Activated B cell treated with CpG ODN at 0.5 μM for 24 hours (primary cell): ENCODE results near the gene RHOA. TPM values are rescaled to one million over a fixed set of nuclear protein-coding genes. Genes with fewer than 3 reads are reported as not detected.
A peak's percentile ranks its signal among the peaks of the same experiment; 100 is the strongest.

ENCODE experiments used
- ATAC-seq: fragments of 200-7000 bp; cut with Tn5 transposase; one replicate; pipeline ENCODE4 v1.10.0; 2021; ENCODE audit warnings: low read depth, mild to moderate bottlenecking, moderate library complexity
- CTCF ChIA-PET: fragments of 350-600 bp; sonication (Branson Sonifier 250); formaldehyde crosslinking; loops from one replicate; lab custom pipeline; 2021; ENCODE audit warnings: antibody characterized with exemption; lab: Charles Lee
- POLR2A ChIA-PET: fragments of 350-600 bp; sonication (Branson Sonifier 250); formaldehyde crosslinking; loops from one replicate; lab custom pipeline; 2021; ENCODE audit warnings: antibody characterized with exemption; lab: Charles Lee
- DNase-seq: peaks from one replicate; pipeline ENCODE4 v3.0.0; 2022
- H3K27ac Mint-ChIP-seq: one replicate; pipeline ENCODE4 v1.8.0; 2020; ENCODE audit warnings: mixed read lengths
- H3K27me3 Mint-ChIP-seq: one replicate; pipeline ENCODE4 v1.8.0; 2021; ENCODE audit warnings: mixed read lengths
- H3K36me3 Mint-ChIP-seq: one replicate; pipeline ENCODE4 v1.8.0; 2021; ENCODE audit warnings: low read depth, mixed read lengths
- H3K4me1 Mint-ChIP-seq: one replicate; pipeline ENCODE4 v1.8.0; 2021; ENCODE audit warnings: mixed read lengths
- H3K4me3 Mint-ChIP-seq: one replicate; pipeline ENCODE4 v1.8.0; 2020; ENCODE audit warnings: mild to moderate bottlenecking, mixed read lengths
- H3K9me3 Mint-ChIP-seq: one replicate; pipeline ENCODE4 v1.8.0; 2020; ENCODE audit warnings: mixed read lengths
- CTCF ChIP-seq: fragments of 200-600 bp; IDR thresholded peaks from one replicate; pipeline ENCODE4 v1.8.0; 2022; ENCODE audit warnings: antibody characterized with exemption, mild to moderate bottlenecking
- intact Hi-C: fragments of 100-400 bp; cut with micrococcal nuclease; formaldehyde crosslinking; loops from one replicate; pipeline ENCODE4 v1.15.1; 2024
- total RNA-seq: library from RNA; stranded (reverse); gene quantifications from 2 replicates; pipeline ENCODE4 v1.2.3, GENCODE V29; 2022

Gene RHOA
- total RNA-seq, 1 donor from 2014 or later = 399 TPM

- ChIA-PET CTCF (interaction anchor here (0.8 to 1.4 kb wide), 2 partner anchors 85 to 217 kb away, joined by 3 to 4 read pairs; no protein-coding TSS in a partner anchor), POLR2A (interaction anchor here (0.6 kb wide), 1 partner anchor 115 kb away, joined by 3 read pairs; the partner anchor contains the start of gene USP4)
- intact Hi-C loops = no loop called here
- Mint-ChIP-seq H3K9me3 (no peaks in the 10 kb centered on the region), H3K27me3 (no peaks in the 10 kb centered on the region), H3K4me1 (no peaks in the 10 kb centered on the region), H3K4me3 (no peak overlapping the region), H3K36me3 (no peaks in the 10 kb centered on the region), H3K27ac (no peak overlapping the region)
- TF ChIP-seq CTCF = no peak
- no peak for DNase-seq
- no peak for ATAC-seq
Observed at GRCh38 chr3:49454898-49455681, 43.3 kb upstream of the RHOA start.

- no peaks in the 10 kb centered on the region for H3K9me3 Mint-ChIP-seq
- ATAC-seq = no peak
Observed at GRCh38 chr3:49454458-49454857, 42.7 kb upstream of the RHOA start.

GRCh38 chr3:49453621-49454020, 41.8 kb upstream of the RHOA start:
- ATAC-seq = no peak
- POLR2A ChIA-PET = no interaction called here
- no peak for TF ChIP-seq CTCF
- no peak for DNase-seq
- no peaks in the 10 kb centered on the region for H3K27me3 Mint-ChIP-seq
- H3K36me3 Mint-ChIP-seq = no peaks in the 10 kb centered on the region
- intact Hi-C loops = no loop called here
- CTCF ChIA-PET = interaction anchor here (1.2 kb wide), 1 partner anchor 38 kb away, joined by 3 read pairs; no protein-coding TSS in a partner anchor
- no peak overlapping the region for H3K4me3 Mint-ChIP-seq
- H3K9me3 Mint-ChIP-seq = no peaks in the 10 kb centered on the region
- H3K27ac Mint-ChIP-seq = no peak overlapping the region
- H3K4me1 Mint-ChIP-seq = peaks cover 4% of the 10 kb centered on the region

More at GRCh38 chr3:49454458-49454857, 42.7 kb upstream of the RHOA start:
- intact Hi-C loops = no loop called here
- ChIA-PET CTCF (interaction anchor here (0.8 to 1.4 kb wide), 2 partner anchors 85 to 217 kb away, joined by 3 to 4 read pairs; no protein-coding TSS in a partner anchor), POLR2A (interaction anchor here (0.6 kb wide), 1 partner anchor 114 kb away, joined by 3 read pairs; the partner anchor contains the start of gene USP4)
- Mint-ChIP-seq H3K36me3 (no peaks in the 10 kb centered on the region), H3K27ac (no peak overlapping the region), H3K4me3 (no peak overlapping the region), H3K4me1 (no peaks in the 10 kb centered on the region), H3K27me3 (no peaks in the 10 kb centered on the region)
- no peak for TF ChIP-seq CTCF
- DNase-seq = no peak

GRCh38 chr3:49445391-49445790, 33.6 kb upstream of the RHOA start:
- peak overlapping the region; percentile 35 for H3K27ac Mint-ChIP-seq
- no peaks in the 10 kb centered on the region for H3K36me3 Mint-ChIP-seq

More at GRCh38 chr3:49445391-49445790, 33.6 kb upstream of the RHOA start:
- H3K4me1 Mint-ChIP-seq = peaks cover 22% of the 10 kb centered on the region
- no peak overlapping the region for H3K4me3 Mint-ChIP-seq
- ATAC-seq (no peak), DNase-seq (no peak)
- no peaks in the 10 kb centered on the region for H3K9me3 Mint-ChIP-seq
- POLR2A ChIA-PET = interaction anchor here (0.6 to 3.2 kb wide), 11 partner anchors 16 to 438 kb away, joined by 3 to 63 read pairs (median 6); partner anchors contain the start of genes DAG1, NICN1, RHOA and TCTA
- TF ChIP-seq CTCF = no peak
- intact Hi-C loops = loop anchor here (10.0 kb wide), 1 partner anchor 351 kb away; the partner anchor contains the start of gene QRICH1
- no peaks in the 10 kb centered on the region for H3K27me3 Mint-ChIP-seq
- CTCF ChIA-PET = interaction anchor here (2.0 to 2.6 kb wide), 2 partner anchors 16 to 105 kb away, joined by 8 to 20 read pairs; partner anchors contain the start of genes NICN1 and USP4
